Central memory CD8-positive, alpha-beta T cell (primary cell): ENCODE data around the gene JMJD7.
A peak's percentile ranks its signal among the peaks of the same experiment; 100 is the strongest.

Experiments used
- ATAC-seq: fragments of 150-1000 bp; cut with Tn5 transposase; replicated peaks from 2 replicates; pipeline ENCODE4 v1.10.0; 2022; ENCODE audit warnings: mild to moderate bottlenecking, moderate FRiP score, moderate number of reproducible peaks; ENCODE audit not compliant: poor library complexity, severe bottlenecking; ENCODE audit errors: extremely low read depth
- DNase-seq, 2 donors: peaks; one replicate each; pipeline ENCODE4 v3.0.0; 2021; ENCODE audit warnings: low spot score in 2 of 2
- H3K27ac Mint-ChIP-seq: one replicate; pipeline ENCODE4 v1.8.0; 2022; ENCODE audit warnings: low read depth, mild to moderate bottlenecking, moderate library complexity, mixed read lengths
- H3K27me3 Mint-ChIP-seq: one replicate; pipeline ENCODE4 v1.8.0; 2022; ENCODE audit warnings: mixed read lengths
- H3K36me3 Mint-ChIP-seq: one replicate; pipeline ENCODE4 v1.8.0; 2022; ENCODE audit warnings: mild to moderate bottlenecking, moderate library complexity, mixed read lengths; ENCODE audit not compliant: insufficient read depth
- H3K4me1 Mint-ChIP-seq: one replicate; pipeline ENCODE4 v1.8.0; 2022; ENCODE audit warnings: mixed read lengths
- H3K4me3 Mint-ChIP-seq: one replicate; pipeline ENCODE4 v1.8.0; 2022; ENCODE audit warnings: mild to moderate bottlenecking, moderate library complexity, mixed read lengths
- H3K9me3 Mint-ChIP-seq: one replicate; pipeline ENCODE4 v1.8.0; 2022; ENCODE audit warnings: mixed read lengths

Gene JMJD7

DNA sequence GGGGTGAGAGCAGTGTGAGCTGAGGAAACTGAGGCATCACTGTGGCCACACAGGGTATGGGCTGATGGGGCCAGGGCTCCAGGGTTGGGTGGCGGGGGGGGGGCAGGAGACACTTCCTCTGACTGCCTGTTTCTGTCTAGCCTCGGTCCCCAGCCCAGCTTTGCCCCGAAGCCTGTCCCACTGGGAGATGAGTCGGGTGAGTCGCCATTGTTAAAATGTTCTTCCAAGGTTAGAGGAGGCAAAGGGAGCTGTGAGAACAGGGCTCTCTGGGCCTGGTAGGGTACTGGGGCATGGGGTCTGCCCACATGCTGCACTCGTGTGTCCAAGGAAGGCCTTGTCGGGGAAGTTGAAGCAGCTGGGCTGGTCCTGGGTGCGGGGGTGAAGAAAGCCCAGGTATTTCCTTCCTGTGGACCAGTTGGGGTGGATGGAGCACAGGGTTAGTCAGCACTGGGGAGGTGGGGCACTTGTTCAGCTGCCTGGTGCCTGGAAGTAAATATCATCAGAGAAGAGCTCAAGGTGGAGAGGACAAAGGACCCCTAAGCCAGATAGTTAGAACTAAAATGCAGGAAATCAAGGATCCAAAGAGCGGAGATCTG, 8.3 kb upstream of the JMJD7 start:
- peak overlapping the region; percentile 83 for H3K27ac Mint-ChIP-seq
- no peak for DNase-seq

DNA sequence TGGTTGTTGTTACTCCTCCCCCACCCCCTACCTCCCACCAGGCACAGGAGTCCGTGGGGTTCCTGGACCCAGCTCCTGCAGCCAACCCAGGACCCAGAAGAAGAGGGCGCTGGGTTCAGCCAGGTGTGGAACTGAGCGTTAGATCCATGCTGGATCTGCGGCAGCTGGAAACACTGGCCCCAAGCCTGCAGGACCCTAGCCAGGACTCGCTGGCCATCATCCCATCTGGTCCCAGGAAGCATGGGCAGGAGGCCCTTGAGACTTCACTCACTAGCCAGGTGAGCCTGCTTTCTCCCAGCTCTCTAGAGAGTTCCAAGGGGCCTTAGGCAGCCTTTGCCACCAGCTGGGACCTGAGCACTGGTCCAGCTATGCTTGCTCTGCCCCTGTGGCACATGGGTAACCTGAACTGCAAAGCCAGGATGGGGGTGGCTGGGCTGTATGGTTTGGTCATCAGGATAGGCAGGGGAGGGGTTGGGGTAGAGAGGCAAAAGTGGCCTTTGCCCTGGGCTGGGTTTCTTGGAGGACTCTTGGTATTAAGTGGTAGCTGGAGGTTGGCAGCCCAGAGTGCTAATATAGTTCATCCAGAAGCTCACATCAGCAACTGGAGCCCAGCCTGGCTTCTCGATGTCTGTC, 7.0 kb upstream of the JMJD7 start:
- ATAC-seq (no peak), DNase-seq (no peak)
- peaks cover 10% of the 10 kb centered on the region for H3K36me3 Mint-ChIP-seq
- no peaks in the 10 kb centered on the region for H3K9me3 Mint-ChIP-seq
- H3K4me1 Mint-ChIP-seq, result no peaks in the 10 kb centered on the region
- no peaks in the 10 kb centered on the region for H3K27me3 Mint-ChIP-seq
- H3K4me3 Mint-ChIP-seq, result no peak overlapping the region
- H3K27ac Mint-ChIP-seq, result no peak overlapping the region

More for the DNA sequence above, 8.3 kb upstream of the JMJD7 start:
- no peaks in the 10 kb centered on the region for H3K27me3 Mint-ChIP-seq
- ATAC-seq, result no peak
- no peaks in the 10 kb centered on the region for H3K9me3 Mint-ChIP-seq
- H3K4me1 Mint-ChIP-seq, result no peaks in the 10 kb centered on the region
- H3K4me3 Mint-ChIP-seq, result no peak overlapping the region
- peaks cover 16% of the 10 kb centered on the region for H3K36me3 Mint-ChIP-seq

DNA sequence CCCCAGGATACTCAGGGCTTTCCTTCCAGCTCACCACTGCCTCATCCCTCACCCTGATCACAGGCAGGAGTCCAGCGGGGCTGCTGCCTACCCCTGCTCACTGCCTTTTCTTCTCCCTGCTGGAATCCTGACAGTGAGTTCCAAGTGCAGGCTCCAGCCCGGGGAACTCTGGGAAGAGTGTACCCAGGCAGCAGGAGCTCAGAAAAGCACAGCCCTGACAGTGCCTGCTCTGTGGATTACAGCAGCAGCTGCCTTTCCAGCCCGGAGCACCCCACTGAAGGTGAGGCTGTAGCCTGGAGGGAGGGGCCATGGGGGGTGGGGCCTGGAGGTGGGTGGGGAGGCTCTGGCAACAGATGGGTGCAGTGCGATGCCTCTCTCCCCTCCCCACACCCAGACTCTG, 6.1 kb upstream of the JMJD7 start:
- ATAC-seq, result no peak
- peaks cover 9% of the 10 kb centered on the region for H3K36me3 Mint-ChIP-seq

DNA sequence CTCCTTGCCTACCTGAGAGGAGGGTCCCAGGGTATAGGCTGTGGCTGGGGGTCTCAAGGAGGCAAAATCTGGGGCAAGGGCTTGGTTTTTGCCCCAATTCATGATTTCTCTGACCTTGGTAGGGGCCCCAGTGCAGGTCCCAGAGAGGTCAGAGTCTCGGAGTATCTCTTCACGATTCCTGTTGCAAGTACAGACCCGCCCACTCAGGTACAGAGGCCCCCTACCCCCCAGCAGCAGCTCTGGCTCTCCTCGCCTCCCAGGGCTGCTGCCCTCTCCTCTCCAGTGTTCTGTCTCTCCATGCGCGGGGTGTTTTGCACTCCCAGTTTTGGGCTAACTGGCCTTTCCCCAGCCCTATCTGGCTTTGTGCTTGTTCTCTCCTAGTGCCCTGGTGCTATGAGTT, 5.4 kb upstream of the JMJD7 start:
- Mint-ChIP-seq H3K36me3 (peaks cover 9% of the 10 kb centered on the region), H3K27ac (no peak overlapping the region), H3K4me1 (peaks cover 9% of the 10 kb centered on the region), H3K9me3 (no peaks in the 10 kb centered on the region), H3K27me3 (no peaks in the 10 kb centered on the region), H3K4me3 (no peak overlapping the region)
- ATAC-seq (no peak), DNase-seq (no peak)

More for the DNA sequence above, 6.1 kb upstream of the JMJD7 start:
- H3K9me3 Mint-ChIP-seq, result no peaks in the 10 kb centered on the region
- no peaks in the 10 kb centered on the region for H3K27me3 Mint-ChIP-seq
- H3K27ac Mint-ChIP-seq, result no peak overlapping the region
- H3K4me1 Mint-ChIP-seq, result peaks cover 8% of the 10 kb centered on the region
- no peak overlapping the region for H3K4me3 Mint-ChIP-seq
- DNase-seq, result no peak

DNA sequence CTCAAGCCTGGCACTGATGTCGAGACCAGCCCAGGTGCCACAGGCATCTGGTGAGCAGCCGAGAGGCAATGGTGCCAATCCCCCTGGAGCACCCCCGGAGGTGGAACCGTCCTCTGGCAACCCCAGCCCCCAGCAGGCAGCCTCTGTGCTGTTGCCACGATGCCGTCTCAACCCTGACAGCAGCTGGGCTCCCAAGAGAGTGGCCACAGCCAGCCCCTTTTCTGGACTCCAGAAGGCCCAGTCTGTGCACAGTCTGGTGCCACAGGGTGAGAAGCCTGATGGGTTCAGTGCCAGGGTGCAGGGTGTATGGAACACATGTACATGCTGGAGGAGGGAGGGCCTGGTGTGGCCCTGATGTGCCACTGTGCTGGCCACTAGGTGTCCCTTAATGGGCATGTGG, 4.9 kb upstream of the JMJD7 start:
- peaks cover 9% of the 10 kb centered on the region for H3K36me3 Mint-ChIP-seq
- no peak overlapping the region for H3K27ac Mint-ChIP-seq
- H3K4me1 Mint-ChIP-seq, result peaks cover 9% of the 10 kb centered on the region
- no peak overlapping the region for H3K4me3 Mint-ChIP-seq
- ATAC-seq (no peak), DNase-seq (no peak)
- H3K27me3 Mint-ChIP-seq, result no peaks in the 10 kb centered on the region
- H3K9me3 Mint-ChIP-seq, result no peaks in the 10 kb centered on the region

DNA sequence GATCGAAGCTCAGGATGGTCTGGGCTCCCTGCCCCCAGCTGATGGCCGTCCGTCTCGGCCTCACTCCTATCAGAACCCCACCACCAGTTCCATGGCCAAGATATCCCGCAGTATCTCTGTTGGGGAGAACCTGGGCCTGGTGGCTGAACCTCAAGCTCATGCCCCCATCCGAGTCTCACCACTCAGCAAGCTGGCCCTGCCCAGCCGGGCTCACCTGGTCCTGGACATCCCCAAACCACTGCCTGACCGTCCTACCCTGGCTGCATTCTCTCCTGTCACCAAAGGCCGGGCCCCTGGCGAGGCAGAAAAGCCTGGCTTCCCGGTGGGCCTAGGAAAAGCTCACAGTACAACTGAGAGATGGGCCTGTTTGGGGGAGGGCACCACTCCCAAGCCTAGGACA, 4.4 kb upstream of the JMJD7 start:
- Mint-ChIP-seq H3K36me3 (peaks cover 11% of the 10 kb centered on the region), H3K27ac (no peak overlapping the region), H3K9me3 (no peaks in the 10 kb centered on the region), H3K4me3 (no peak overlapping the region), H3K27me3 (no peaks in the 10 kb centered on the region), H3K4me1 (peaks cover 12% of the 10 kb centered on the region)
- DNase-seq, result no peak
- no peak for ATAC-seq

DNA sequence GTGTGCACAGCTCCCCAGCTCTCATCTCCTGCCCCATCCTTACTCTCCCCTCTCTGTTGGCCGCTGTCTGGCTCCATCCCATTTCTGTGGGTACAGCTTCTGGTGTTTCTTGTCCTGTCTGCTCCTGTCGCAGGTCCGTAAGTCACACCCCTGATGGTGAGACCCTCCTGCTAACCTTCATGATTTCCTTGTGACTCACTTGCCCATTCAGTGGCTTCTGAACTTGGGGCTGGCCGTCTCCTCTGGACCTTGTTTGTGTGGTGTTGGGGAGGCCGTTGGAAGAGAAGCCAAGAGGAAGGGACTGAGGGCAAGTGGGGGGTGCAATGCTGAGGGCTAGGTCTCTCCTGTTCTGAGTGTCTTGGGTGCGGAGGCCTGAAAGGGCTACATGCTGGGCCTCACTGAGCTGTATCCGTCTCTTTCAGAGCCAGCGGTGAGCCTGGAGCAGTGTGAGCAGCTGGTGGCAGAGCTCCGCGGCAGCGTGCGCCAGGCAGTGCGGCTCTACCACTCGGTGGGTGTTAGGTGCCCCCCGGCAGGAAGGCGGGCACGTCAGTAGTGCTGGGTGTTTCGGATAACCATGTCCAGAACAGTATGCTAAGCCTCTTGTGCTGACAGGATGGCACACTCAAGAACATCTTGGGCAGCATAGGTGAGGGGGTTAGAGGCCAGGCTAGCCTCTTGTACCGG, 3.7 kb upstream of the JMJD7 start:
- Mint-ChIP-seq H3K4me1 (peaks cover 19% of the 10 kb centered on the region), H3K36me3 (peaks cover 11% of the 10 kb centered on the region), H3K4me3 (no peak overlapping the region), H3K27ac (peak overlapping the region; percentile 17), H3K27me3 (no peaks in the 10 kb centered on the region), H3K9me3 (no peaks in the 10 kb centered on the region)
- DNase-seq (no peak), ATAC-seq (no peak)

DNA sequence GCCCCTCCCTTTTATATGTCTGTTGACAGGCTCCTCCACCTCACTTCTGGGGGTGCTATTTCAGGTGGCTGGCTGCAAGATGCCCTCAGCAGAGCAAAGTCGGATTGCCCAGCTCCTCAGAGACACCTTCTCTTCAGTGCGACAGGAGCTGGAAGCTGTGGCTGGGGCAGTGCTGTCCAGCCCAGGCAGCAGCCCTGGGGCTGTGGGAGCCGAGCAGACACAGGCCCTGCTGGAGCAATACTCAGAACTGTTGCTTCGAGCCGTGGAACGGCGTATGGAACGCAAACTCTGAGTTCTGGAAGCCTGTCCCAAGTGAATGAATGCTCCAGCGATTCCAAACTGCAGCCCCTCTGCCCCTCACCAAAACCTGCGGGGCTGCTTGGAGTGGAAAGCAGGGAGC, 2.7 kb upstream of the JMJD7 start:
- H3K4me1 Mint-ChIP-seq, result peaks cover 24% of the 10 kb centered on the region
- H3K9me3 Mint-ChIP-seq, result no peaks in the 10 kb centered on the region
- no peak overlapping the region for H3K4me3 Mint-ChIP-seq
- peaks cover 12% of the 10 kb centered on the region for H3K36me3 Mint-ChIP-seq
- no peak overlapping the region for H3K27ac Mint-ChIP-seq
- no peak for ATAC-seq
- DNase-seq, result no peak
- H3K27me3 Mint-ChIP-seq, result no peaks in the 10 kb centered on the region

DNA sequence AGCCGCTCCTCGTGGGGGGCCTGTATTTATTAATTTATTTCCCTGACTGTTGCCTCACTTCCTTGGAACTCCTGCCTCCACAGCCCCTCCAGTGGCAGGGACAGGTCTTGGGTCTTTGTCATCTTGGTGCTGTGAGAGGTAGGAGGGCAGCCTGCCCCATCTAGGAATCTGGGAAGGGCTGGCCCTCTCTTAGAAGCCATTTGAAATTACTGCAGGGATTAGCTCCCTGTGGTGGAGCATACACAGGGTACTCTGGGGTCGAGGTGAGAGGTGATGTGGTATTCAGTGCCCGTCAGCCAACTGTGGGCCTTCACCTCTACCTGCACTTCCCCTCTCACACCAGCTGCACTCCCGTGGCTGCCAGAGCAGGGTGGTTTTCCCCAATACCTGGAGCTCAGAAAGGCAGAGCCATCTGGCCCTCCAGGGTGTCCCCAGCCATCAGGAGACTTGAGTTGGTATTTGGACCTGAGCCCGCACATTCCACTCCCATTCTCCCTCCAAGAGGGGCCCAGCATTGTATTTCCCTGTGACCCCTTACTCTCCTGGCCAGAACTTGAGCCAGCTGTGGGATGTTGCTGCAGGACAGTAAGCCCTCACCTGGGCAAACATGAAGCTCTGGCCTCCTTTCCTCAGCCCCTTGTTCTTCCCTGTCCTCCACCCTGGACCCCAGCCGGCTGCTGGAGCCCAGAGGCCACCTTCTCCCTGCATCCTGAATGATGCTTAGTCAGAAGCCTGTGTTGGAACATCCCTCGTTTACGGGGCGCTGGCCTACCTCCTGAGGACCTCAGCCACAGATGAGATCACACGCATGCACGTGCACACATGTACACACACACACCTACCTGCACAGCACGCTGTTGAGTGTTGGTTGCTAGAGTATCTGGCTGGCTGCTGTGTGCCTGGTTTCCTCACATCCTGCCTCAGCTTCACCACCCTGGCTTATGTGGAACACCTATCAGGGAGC, 2.0 kb upstream of the JMJD7 start:
- Mint-ChIP-seq H3K27me3 (no peaks in the 10 kb centered on the region), H3K4me3 (peak overlapping the region; percentile 97), H3K9me3 (no peaks in the 10 kb centered on the region), H3K4me1 (peaks cover 28% of the 10 kb centered on the region), H3K27ac (peak overlapping the region; percentile 63), H3K36me3 (peaks cover 12% of the 10 kb centered on the region)
- no peak for ATAC-seq
- no peak for DNase-seq

DNA sequence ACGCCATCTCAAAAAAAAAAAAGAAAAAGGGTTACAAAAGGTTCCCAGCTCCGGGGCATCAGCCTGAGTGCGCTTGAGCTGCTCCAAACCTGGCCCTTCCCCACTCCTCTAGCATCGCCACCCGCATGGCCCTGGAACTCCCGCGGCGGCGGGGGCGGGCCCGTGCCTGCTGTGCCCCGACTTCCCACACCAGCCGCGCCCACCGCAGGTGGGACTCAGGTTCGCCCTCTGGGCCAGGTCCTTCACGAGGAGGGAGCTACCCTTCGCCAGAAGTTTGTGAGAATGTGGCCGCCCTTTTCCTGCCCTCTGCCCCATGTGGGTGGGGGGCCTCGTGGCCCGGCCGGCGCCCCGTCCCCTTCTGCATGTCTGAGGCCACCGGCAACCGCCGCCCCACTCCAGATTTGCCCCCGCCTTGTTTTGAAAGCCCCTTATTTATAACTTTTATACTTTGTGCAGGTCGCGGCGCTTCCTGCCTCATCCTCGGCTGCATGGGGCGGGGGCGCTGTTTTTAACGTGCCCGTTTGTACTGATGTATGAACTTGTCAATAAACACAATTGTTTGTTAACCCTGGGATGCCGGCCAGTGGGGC, 507 bp upstream of the JMJD7 start:
- Mint-ChIP-seq H3K36me3 (peaks cover 15% of the 10 kb centered on the region), H3K4me1 (peaks cover 44% of the 10 kb centered on the region), H3K9me3 (no peaks in the 10 kb centered on the region), H3K27ac (peak overlapping the region; percentile 96), H3K27me3 (no peaks in the 10 kb centered on the region), H3K4me3 (peak overlapping the region; percentile 97)
- no peak for DNase-seq
- peak; percentile 17 for ATAC-seq

DNA sequence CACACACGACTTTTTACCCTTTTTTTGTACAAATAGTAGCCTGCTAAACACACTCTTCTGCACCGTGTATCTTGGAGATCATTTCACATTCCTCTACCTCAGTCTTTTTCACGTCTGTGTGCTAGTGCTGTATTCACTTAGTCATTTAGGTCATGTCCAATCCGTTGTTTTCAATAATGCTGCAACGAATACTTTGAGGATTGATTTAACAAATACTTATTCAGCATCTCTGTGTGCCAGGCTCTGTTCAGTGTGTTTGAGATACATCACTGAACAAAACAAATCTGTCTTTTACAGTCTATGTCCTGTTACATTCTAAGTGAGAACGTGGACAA, 882 bp downstream of the JMJD7 start:
- peaks cover 58% of the 10 kb centered on the region for H3K4me1 Mint-ChIP-seq
- DNase-seq, result no peak
- H3K9me3 Mint-ChIP-seq, result no peaks in the 10 kb centered on the region
- H3K4me3 Mint-ChIP-seq, result peak overlapping the region; percentile 97
- no peak for ATAC-seq
- H3K27me3 Mint-ChIP-seq, result no peaks in the 10 kb centered on the region
- H3K36me3 Mint-ChIP-seq, result peaks cover 15% of the 10 kb centered on the region
- peak overlapping the region; percentile 96 for H3K27ac Mint-ChIP-seq

DNA sequence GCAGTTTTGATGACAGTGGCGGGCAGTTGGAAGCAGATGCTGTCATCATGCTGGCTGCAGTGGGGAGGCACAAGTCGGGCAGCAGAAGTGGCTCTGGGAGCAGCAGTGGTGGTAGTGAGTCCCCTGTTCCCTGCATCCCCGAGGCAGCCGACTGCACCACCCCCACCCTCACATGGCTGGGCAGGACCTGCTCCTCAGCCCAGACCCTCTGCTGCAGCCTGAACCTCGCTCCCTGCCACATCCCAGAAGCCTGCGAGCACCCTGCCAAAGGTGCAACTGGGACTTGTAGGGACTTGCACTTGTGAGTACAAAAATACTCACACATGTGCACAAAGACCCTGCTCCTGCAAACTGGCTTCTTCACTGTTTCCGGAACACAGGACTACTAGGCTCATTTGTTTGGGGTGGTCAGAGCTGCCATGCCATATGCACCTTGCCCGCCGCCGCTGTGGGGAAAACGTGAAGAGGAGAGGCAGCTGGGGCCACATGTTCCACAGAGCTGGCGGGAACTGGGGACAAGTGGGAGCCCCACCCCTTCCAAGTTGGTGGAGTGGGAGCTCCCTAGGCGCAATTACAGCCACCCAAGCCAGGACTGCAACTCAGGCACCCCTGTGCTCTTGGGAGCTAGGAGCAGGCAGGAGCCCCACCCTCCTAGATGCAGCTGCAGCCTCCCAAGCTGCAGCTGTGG, 2.2 kb downstream of the JMJD7 start:
- Mint-ChIP-seq H3K4me3 (no peak overlapping the region), H3K9me3 (no peaks in the 10 kb centered on the region), H3K27ac (no peak overlapping the region), H3K36me3 (peaks cover 17% of the 10 kb centered on the region), H3K4me1 (peaks cover 66% of the 10 kb centered on the region), H3K27me3 (no peaks in the 10 kb centered on the region)
- DNase-seq (no peak), ATAC-seq (no peak)
